HG03378 (cell line): Measurements from ENCODE around the gene ATP5ME.

Experiments
- ATAC-seq: cut with Tn5 transposase; IDR thresholded peaks from one replicate; pipeline ENCODE4 v1.9.1; 2021; ENCODE audit warnings: mild to moderate bottlenecking, moderate library complexity; ENCODE audit not compliant: unreplicated experiment

The ATP5ME gene

DNA sequence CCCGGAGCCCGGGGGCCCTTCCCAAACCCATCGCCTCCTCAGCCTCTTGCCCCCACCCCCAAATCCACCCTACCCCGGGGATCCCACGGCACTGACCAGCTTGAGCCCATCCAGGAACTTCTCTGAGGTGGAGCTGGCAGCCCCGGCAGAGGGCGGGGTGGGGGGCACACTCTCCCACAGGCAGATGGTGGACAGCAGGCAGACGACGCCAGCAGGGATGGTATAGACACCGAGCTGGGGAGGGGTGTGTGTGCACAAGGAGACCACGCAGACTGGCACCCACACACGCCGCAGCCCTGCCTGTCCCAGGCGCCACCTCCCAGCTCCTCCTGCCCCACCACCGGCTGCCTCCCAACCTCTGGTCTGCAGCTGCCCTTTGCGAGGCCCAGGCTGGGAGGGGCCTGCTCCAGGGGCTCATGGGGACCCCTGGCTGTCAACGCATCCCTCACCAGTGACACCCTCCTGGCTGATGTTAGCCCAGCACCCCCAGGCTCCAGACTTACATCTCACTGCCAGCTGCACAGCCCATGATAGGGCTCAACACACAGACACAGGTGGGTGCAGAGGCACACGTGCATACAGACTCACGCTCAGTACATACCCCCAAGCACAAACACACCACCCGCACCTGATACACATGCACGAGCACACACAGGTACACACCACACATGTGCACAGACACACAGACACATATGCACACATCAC is 10.7 kb upstream of the ATP5ME start:
- no peak for ATAC-seq

- no peak for ATAC-seq
Observed at GRCh38 chr4:683982-684622, 10.0 kb upstream of the ATP5ME start.

GRCh38 chr4:683247-683897 is 9.3 kb upstream of the ATP5ME start:
- ATAC-seq: no peak

GRCh38 chr4:682490-683172 is 8.6 kb upstream of the ATP5ME start:
- ATAC-seq: no peak

- ATAC-seq: no peak
Observed at GRCh38 chr4:681736-682451, 7.8 kb upstream of the ATP5ME start.

DNA sequence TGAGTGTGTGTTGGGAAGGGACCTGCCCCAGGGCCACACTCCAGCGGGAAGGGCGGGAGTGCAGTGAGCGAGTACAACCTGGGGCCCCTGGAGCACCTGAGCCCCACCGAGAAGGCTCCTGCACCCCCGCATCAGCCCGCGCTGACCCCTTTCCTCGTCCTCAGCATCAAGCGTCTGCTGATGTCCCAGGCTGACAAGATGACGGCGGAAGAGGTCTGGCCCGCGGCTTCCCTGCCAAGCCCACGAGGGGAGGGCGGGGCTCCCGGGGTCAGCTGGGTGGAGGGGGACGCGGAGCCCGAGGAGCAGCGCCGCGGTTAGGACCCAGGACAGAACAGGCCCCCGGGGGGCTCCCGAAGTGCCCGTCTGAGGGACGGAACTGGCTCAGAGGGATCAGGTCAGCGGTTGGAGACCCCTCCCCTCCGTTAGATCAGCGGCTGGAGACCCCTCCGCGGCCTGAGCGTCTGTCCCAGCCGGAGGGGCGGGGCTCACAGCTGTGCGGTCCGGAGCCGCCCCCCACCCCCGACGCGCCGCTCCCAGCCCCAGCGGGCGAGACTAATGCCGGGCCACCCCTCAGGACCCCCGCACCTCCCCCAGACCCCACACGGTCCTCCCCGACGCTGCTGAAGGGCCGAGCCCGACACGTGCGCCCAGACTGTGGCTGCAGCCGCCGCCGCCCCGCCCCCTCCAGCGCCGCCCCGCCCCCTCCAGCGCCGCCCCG is 7.0 kb upstream of the ATP5ME start:
- peak; percentile 37 for ATAC-seq

GRCh38 chr4:680551-680927 is 6.5 kb upstream of the ATP5ME start:
- peak; percentile 19 for ATAC-seq

DNA sequence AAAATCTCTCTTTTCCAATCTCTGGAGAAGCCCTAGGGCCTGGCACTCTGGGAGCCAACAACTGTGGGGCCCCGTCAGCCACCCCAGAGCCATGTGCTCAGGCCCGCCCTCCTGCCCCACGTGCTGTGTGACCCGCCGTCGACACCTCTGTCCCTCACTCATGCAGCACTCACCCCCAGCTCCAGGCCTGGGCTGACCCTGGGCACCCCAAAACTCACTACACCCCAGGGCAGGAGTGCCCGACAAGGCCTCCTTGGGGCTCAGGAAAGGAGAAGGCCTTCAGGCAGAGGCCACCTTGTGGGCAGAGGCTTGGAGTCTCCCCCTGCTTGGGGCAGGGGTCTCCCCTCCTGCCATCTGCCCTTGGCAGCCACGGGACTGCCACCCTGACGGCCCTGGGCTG is 6.0 kb upstream of the ATP5ME start:
- ATAC-seq: no peak

- no peak for ATAC-seq
Observed at GRCh38 chr4:679629-680028, 5.6 kb upstream of the ATP5ME start.

DNA sequence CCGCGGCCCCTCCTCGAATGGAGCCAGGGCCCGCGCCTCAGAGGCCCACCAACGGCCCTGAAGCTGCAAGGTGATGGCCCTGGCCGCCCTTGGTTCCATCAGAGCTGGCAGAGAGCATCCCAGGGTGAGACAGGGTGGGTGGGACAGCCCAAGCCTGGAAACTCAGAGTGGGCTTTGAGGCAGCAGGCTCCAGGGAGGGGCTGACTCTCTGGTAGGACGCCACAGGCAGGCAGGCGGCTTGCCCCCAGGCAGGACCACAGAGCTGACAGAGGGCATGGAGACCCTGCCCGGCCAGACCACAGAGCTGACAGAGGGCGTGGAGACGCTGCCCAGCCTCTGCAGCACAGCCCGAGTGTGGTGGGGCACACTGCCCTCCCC is 5.0 kb upstream of the ATP5ME start:
- ATAC-seq: no peak

DNA sequence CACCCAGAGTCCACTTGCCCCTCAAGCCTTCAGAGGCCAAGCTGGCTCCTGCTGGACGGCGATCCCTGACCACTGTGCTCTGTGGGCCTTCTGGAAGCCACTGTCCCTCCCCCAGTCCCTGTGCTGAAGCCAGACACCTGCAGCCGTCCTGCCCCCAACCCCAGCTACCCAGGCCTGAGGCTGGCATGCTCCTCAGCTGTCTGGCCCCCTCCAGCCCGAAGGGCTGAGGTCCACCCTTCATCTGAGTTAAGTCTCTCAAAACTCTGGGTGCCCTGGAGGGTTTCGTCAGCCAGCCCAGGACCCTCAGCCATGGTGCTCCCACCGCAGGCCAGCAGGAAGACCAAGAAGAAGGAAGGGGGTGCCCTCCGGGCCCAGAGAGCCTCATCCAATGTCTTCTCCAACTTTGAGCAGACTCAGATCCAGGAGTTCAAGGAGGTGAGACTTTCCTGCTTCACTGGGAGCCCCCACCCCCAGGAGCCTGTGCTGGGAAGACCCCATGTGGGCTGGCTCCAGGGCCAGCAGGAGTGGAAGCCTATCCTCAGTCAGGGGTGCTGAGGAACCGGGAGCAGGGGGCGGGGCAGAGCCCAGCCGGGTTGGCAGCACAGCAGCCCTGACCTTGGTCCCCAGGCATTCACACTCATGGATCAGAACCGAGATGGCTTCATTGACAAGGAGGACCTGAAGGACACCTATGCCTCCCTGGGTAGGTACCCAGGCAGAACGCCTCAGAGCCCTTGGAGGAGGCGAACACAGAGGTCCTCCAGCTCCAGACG is 4.4 kb upstream of the ATP5ME start:
- no peak for ATAC-seq

GRCh38 chr4:677431-678293 is 3.6 kb upstream of the ATP5ME start:
- no peak for ATAC-seq

GRCh38 chr4:676871-677235 is 2.8 kb upstream of the ATP5ME start:
- ATAC-seq: no peak

DNA sequence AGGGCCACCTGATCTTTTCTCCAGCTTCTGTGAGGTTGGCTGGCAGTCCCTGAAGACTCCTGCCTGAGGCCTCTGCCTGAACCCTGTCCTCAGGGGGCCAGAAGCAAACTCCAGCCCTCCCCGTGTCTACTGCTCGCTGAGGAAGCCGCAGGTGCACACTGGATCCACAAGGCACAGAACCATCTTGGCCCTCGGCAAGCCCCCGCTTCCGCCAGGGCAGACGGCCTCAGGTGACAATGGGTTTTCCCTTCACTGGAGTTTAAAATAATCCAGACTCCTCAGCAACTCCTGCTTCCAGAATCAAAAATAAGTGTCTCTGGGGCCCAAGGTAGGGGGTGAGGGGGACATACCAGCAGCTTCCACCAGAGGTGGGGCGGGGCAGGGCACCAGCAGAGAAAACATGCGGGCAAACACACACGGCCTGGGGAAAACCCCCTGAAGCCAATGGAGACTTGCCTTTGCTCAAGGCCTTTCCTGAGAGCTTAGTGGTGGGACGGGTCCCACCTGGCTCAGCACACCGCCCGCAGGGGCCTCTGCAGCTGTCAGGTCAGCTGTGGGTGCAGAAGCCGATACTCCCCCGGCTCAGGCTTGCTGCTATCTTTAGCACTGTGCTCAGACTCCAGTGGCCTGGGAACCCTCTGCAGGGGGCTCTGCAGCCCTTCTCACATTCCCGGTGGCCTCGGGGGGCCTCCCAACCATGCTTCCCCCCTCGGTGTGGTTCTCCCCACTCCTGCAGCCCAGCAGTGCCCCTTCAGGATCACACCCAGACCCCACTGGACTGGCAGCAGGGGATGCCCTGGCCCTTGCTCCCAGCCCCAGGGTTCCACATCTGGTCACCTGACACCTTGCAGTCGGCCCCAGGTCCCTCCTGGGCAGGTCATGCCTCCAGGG is 2.1 kb upstream of the ATP5ME start:
- ATAC-seq: no peak

DNA sequence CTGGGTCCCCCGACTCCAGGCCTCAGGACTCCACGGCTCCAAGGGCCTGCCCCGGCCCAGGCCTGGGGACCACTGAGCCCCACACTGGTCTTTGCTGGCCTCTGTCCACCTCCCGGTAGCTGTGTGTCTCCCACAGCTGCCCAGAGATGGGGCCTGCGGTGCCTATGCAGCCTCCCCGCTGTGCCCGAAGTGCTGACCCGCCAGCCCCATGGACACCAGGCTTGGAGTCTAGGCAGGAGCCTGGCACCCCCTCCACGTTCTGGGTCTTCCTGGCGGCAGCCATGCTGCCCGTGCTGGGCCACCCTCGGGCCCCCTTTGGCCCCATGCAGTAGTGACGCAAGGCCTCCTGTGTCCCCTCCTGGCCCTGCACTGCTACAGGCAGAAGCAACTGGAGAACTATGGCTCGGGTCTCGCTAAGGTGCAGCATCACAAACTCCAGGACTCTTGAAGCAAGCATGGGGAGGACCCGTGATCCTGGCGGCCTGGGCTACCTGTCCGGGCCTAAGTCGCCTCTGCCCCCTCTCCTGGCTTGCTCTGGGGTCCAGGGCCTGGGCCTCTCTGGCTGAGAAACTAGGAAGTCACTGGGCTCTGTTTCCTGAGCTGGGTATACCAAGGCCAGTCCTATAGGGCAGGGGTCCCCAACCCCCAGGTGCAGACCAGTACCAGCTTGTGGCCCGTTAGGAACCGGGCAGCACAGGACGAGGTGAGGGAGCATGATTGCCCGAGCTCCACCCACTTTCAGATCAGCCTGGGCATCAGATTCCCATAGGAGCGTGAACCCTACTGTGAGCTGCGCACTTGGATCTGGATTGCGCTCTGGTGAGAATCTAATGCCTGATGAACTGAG is 1.2 kb upstream of the ATP5ME start:
- no peak for ATAC-seq

DNA sequence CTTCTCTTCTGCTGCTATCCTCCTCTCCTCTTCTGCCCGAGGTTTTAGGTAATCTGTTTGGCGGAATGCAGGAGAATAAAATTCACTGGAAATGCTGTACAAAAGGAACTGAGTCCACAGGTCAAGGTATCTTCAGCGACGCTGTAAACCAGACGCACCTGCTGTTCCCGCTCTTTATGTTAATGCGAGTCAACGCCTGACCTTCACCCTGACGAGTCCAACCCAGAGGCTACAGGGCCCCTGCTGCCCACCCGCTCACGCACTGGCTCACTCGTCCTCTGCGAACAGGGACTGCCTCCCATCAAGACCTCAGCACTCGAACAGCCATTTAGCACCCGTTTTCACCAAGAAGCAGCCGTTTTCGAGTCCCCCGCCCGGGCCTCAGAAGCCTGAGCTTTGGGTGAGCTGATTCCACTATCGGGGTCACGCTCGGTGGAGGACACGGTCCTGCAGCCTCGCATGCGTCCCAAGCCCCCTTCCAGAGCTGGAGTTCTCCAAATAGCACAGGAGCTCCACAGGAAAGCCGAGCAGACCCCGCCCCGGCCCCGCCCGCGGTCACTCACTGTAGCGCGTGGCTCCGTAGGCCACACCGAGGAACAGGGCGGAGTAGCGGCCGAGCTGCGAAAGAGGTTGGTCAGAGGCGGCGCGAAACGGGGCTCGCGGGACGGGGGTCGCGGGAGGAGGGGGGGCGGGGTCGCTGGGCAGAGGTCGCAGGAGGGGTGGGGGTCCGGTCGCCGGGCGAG is 556 bp downstream of the ATP5ME start:
- ATAC-seq: no peak
